IMR-90 (cell line): ENCODE measurements around the gene HIPK3. TPM values are rescaled to one million over a fixed set of nuclear protein-coding genes. Genes with fewer than 3 reads are reported as not detected.

Experiments used
- USF2 ChIP-seq: fragments of 150-350 bp; IDR thresholded peaks from 2 replicates; pipeline ENCODE4 v1.6.1; 2017; ENCODE audit warnings: mild to moderate bottlenecking, antibody characterized with exemption, low read length, low read depth
- polyA plus RNA-seq, 3 experiments: library from polyadenylated mRNA; depleted of rRNA; stranded (reverse); fragments of >200 nt; gene quantifications; 2 replicates each; pipeline ENCODE4 v1.2.3, GENCODE V29; 2012; ENCODE audit warnings: low replicate concordance in 1 of 3
- total RNA-seq: library from RNA; depleted of rRNA; stranded (reverse); fragments of >200 nt; gene quantifications from 2 replicates; pipeline ENCODE4 v1.2.3, GENCODE V29; 2012; rRNA removed

The HIPK3 gene
- total and polyA plus RNA-seq, 2 of the 4 experiments (the other 2 are of a cell fraction) = 8.3 to 103 TPM

GRCh38 chr11:33405834-33406602 is 148.8 kb downstream of the HIPK3 start (continued):
- TF ChIP-seq USF2 = no peak

Other genes with a start within 250 kb of the HIPK3 start
- 9.7 TPM in 2 replicates for gene DEPDC7, start 241.5 kb upstream of the HIPK3 start, total RNA-seq
- gene DEPDC7, start 241.5 kb upstream of the HIPK3 start, polyA plus RNA-seq (2012; rRNA removed) = 5.9 and 7.4 TPM in 2 replicates
- gene TCP11L1, start 217.8 kb upstream of the HIPK3 start, total RNA-seq = 17.4 and 23.1 TPM in 2 replicates
- gene TCP11L1, start 217.8 kb upstream of the HIPK3 start, polyA plus RNA-seq (2012; rRNA removed) = 13.7 and 13.9 TPM in 2 replicates
- 14.5 and 31.4 TPM in 2 replicates for gene CSTF3, start 95.9 kb upstream of the HIPK3 start, total RNA-seq
- 18.0 and 23.4 TPM in 2 replicates for gene CSTF3, start 95.9 kb upstream of the HIPK3 start, polyA plus RNA-seq (2012; rRNA removed)
- gene KIAA1549L, start 118.7 kb downstream of the HIPK3 start, total RNA-seq = 6.4 and 6.5 TPM in 2 replicates
- 6.1 and 7.4 TPM in 2 replicates for gene KIAA1549L, start 118.7 kb downstream of the HIPK3 start, polyA plus RNA-seq (2012; rRNA removed)